K562 (cell line): Measurements from ENCODE around the gene PGAP3. TPM values are rescaled to one million over a fixed set of nuclear protein-coding genes. Genes with fewer than 3 reads are reported as not detected.
A peak's percentile ranks its signal among the peaks of the same experiment; 100 is the strongest.

ENCODE experiments used
- CBX5 ChIP-seq: IDR thresholded peaks from 2 replicates; pipeline ENCODE4 v1.6.1; 2014; ENCODE audit warnings: low read depth, borderline replicate concordance
- CHD2 ChIP-seq: IDR thresholded peaks from 2 replicates; pipeline ENCODE4 v1.6.1; 2011; ENCODE audit warnings: low read depth, low read length
- HDAC1 ChIP-seq, 2 experiments: fragments of 450-650 bp; IDR thresholded peaks; 2 replicates each; pipeline ENCODE4 v1.6.1; 2016 to 2017; ENCODE audit warnings: inconsistent platforms in 1 of 2, mild to moderate bottlenecking in 1 of 2, moderate library complexity in 1 of 2
- HNRNPL ChIP-seq: fragments of 200-400 bp; formaldehyde crosslinking; IDR thresholded peaks from 2 replicates; pipeline ENCODE4 v1.6.1; 2017; ENCODE audit warnings: low read depth, mild to moderate bottlenecking, low read length
- LEF1 ChIP-seq: fragments of 450-650 bp; IDR thresholded peaks from 2 replicates; pipeline ENCODE4 v1.6.1; 2016; ENCODE audit warnings: mild to moderate bottlenecking
- PHF8 ChIP-seq: fragments of 200-600 bp; sonication (generic); IDR thresholded peaks from 2 replicates; pipeline ENCODE4 v1.6.1; 2012; ENCODE audit warnings: mixed run types, mild to moderate bottlenecking, inconsistent platforms, low read length, moderate library complexity, borderline replicate concordance
- RB1 ChIP-seq: fragments of 450-650 bp; IDR thresholded peaks from 2 replicates; pipeline ENCODE4 v1.6.1; 2017; ENCODE audit warnings: low read depth, mild to moderate bottlenecking
- SMAD4 ChIP-seq: fragments of 250-450 bp; sonication (Bioruptor Pico); conservative IDR thresholded peaks from 2 replicates; pipeline ENCODE4 v1.8.0; 2021; ENCODE audit warnings: inconsistent platforms, mild to moderate bottlenecking, moderate library complexity
- SRSF9 ChIP-seq: fragments of 200-400 bp; formaldehyde crosslinking; IDR thresholded peaks from 2 replicates; pipeline ENCODE4 v1.6.1; 2017; ENCODE audit warnings: low read depth, low read length, borderline replicate concordance
- TEAD4 ChIP-seq, 2 experiments: sonication (generic) in 1 of 2; formaldehyde crosslinking in 1 of 2; IDR thresholded peaks; 2 replicates each; pipeline versions ENCODE4 v1.6.1 to v1.8.0; 2012 to 2022; ENCODE audit warnings: borderline replicate concordance in 1 of 2, inconsistent platforms in 1 of 2, low read length in 1 of 2, mild to moderate bottlenecking in 1 of 2, missing genetic modification reagents in 1 of 2
- polyA plus RNA-seq, 8 experiments: library from polyadenylated mRNA; depleted of rRNA in 4 of 8; stranded (reverse) in 5 of 8; unstranded in 3 of 8; fragments of >200 nt; fragmentation: Nextera tagmentation in 2 of 8; fragmentation: Illumina TruSeq in 1 of 8; extraction: Ambion mirVana in 2 of 8; extraction: Trizol in 1 of 8; gene quantifications; 2 replicates each; pipeline versions ENCODE4 v1.2.1 to v1.2.3, GENCODE V29; 2011 to 2014; ENCODE audit warnings: inconsistent platforms in 1 of 8, missing spikeins in 1 of 8
- total RNA-seq, 7 experiments: library from RNA; depleted of rRNA in 6 of 7; stranded (reverse); fragments of >200 nt in 6 of 7; fragmentation: Illumina TruSeq in 2 of 7; extraction: Trizol in 2 of 7; gene quantifications; 2 replicates each; pipeline versions ENCODE4 v1.2.1 to v1.2.3, GENCODE V29; 2011 to 2021; ENCODE audit warnings: low replicate concordance in 1 of 7
- TF ChIP-seq, protein P1 (sequence below): fragments of 450-650 bp; conservative IDR thresholded peaks from 2 replicates; pipeline ENCODE4 v1.6.1; 2016; ENCODE audit warnings: missing genetic modification characterization, low read depth, mild to moderate bottlenecking, control low read depth, missing compliant biosample characterization
- TF ChIP-seq, protein P2 (sequence below): fragments of 200-600 bp; sonication (generic); IDR thresholded peaks from one replicate; pipeline ENCODE4 v1.6.1; 2012; ENCODE audit warnings: mild to moderate bottlenecking, low read depth, low read length, inconsistent platforms

PGAP3 gene
- total and polyA plus RNA-seq, 9 of the 15 experiments (the other 6 are each of a cell fraction or from before 2014, with no cell fraction given): 0.38 to 9.4 (median 4.5) TPM

DNA sequence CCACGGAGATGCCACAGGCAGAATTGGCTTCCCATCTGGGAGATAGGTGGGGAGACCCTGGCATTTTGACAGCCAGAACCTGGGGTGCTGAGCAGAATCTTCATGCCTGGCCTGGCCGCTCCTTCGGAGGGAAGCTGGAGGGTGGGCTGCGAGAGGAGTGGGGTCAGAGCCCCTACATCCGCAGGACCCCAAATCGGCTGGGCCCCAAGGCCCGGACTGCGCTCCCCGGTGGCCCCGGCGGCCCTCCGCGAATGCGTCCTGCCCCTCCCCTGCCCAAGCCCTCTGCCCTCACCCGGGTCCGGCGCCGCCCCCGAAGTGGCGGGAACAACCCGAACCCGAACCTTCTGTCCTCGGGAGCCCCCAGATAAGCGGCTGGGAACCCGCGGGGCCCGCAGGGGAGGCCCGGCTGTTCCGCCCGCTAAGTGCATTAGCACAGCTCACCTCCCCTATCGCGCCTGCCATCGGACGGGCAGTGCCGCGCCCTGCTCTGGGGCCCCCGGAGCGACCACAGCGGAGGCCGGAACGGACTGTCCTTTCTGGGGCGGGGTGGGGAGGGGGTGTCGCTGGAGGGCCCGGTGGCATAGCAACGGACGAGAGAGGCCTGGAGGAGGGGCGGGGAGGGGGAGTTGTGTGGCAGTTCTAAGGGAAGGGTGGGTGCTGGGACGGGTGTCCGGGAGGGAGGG lies 20.5 kb downstream of the PGAP3 start (continued):
- TF ChIP-seq, protein P1, sequence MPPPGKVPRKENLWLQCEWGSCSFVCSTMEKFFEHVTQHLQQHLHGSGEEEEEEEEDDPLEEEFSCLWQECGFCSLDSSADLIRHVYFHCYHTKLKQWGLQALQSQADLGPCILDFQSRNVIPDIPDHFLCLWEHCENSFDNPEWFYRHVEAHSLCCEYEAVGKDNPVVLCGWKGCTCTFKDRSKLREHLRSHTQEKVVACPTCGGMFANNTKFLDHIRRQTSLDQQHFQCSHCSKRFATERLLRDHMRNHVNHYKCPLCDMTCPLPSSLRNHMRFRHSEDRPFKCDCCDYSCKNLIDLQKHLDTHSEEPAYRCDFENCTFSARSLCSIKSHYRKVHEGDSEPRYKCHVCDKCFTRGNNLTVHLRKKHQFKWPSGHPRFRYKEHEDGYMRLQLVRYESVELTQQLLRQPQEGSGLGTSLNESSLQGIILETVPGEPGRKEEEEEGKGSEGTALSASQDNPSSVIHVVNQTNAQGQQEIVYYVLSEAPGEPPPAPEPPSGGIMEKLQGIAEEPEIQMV (tag): peak; percentile 93
- TF ChIP-seq LEF1 (peak; percentile 94), SRSF9 (no peak), HNRNPL (peak; percentile 99), CHD2 (peak; percentile 9; the same call in 1 of the 2 replicates), CBX5 (0 out of 2 replicates have a peak, but pooled peaks have one; percentile 20), PHF8 (peak; percentile 26; the same call in 1 of the 2 replicates), RB1 (peak; percentile 56; the same call in 1 of the 2 replicates), TEAD4 (IDR thresholded peaks at IDR 0.05; ENCODE audit: low read length) (peak; percentile 47; the same call in 1 of the 2 replicates), TEAD4 (CRISPR knock-in tag; IDR thresholded peaks at IDR 0.05; ENCODE audit: borderline replicate concordance) (no peak), HDAC1 (IDR thresholded peaks at IDR 0.05) (peak in 1 of 2 experiments; percentile 41; a peak in 2 of 4 replicates), SMAD4 (CRISPR knock-in tag) (peak; percentile 88)
- TF ChIP-seq, protein P2, sequence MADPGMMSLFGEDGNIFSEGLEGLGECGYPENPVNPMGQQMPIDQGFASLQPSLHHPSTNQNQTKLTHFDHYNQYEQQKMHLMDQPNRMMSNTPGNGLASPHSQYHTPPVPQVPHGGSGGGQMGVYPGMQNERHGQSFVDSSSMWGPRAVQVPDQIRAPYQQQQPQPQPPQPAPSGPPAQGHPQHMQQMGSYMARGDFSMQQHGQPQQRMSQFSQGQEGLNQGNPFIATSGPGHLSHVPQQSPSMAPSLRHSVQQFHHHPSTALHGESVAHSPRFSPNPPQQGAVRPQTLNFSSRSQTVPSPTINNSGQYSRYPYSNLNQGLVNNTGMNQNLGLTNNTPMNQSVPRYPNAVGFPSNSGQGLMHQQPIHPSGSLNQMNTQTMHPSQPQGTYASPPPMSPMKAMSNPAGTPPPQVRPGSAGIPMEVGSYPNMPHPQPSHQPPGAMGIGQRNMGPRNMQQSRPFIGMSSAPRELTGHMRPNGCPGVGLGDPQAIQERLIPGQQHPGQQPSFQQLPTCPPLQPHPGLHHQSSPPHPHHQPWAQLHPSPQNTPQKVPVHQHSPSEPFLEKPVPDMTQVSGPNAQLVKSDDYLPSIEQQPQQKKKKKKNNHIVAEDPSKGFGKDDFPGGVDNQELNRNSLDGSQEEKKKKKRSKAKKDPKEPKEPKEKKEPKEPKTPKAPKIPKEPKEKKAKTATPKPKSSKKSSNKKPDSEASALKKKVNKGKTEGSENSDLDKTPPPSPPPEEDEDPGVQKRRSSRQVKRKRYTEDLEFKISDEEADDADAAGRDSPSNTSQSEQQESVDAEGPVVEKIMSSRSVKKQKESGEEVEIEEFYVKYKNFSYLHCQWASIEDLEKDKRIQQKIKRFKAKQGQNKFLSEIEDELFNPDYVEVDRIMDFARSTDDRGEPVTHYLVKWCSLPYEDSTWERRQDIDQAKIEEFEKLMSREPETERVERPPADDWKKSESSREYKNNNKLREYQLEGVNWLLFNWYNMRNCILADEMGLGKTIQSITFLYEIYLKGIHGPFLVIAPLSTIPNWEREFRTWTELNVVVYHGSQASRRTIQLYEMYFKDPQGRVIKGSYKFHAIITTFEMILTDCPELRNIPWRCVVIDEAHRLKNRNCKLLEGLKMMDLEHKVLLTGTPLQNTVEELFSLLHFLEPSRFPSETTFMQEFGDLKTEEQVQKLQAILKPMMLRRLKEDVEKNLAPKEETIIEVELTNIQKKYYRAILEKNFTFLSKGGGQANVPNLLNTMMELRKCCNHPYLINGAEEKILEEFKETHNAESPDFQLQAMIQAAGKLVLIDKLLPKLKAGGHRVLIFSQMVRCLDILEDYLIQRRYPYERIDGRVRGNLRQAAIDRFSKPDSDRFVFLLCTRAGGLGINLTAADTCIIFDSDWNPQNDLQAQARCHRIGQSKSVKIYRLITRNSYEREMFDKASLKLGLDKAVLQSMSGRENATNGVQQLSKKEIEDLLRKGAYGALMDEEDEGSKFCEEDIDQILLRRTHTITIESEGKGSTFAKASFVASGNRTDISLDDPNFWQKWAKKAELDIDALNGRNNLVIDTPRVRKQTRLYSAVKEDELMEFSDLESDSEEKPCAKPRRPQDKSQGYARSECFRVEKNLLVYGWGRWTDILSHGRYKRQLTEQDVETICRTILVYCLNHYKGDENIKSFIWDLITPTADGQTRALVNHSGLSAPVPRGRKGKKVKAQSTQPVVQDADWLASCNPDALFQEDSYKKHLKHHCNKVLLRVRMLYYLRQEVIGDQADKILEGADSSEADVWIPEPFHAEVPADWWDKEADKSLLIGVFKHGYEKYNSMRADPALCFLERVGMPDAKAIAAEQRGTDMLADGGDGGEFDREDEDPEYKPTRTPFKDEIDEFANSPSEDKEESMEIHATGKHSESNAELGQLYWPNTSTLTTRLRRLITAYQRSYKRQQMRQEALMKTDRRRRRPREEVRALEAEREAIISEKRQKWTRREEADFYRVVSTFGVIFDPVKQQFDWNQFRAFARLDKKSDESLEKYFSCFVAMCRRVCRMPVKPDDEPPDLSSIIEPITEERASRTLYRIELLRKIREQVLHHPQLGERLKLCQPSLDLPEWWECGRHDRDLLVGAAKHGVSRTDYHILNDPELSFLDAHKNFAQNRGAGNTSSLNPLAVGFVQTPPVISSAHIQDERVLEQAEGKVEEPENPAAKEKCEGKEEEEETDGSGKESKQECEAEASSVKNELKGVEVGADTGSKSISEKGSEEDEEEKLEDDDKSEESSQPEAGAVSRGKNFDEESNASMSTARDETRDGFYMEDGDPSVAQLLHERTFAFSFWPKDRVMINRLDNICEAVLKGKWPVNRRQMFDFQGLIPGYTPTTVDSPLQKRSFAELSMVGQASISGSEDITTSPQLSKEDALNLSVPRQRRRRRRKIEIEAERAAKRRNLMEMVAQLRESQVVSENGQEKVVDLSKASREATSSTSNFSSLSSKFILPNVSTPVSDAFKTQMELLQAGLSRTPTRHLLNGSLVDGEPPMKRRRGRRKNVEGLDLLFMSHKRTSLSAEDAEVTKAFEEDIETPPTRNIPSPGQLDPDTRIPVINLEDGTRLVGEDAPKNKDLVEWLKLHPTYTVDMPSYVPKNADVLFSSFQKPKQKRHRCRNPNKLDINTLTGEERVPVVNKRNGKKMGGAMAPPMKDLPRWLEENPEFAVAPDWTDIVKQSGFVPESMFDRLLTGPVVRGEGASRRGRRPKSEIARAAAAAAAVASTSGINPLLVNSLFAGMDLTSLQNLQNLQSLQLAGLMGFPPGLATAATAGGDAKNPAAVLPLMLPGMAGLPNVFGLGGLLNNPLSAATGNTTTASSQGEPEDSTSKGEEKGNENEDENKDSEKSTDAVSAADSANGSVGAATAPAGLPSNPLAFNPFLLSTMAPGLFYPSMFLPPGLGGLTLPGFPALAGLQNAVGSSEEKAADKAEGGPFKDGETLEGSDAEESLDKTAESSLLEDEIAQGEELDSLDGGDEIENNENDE: no peak
